HuH-7 (cell line): Measurements from ENCODE around the gene EHHADH.

ENCODE experiments used
- DNase-seq: peaks from one replicate; pipeline ENCODE4 v3.0.0; 2011; ENCODE audit warnings: low spot score

The EHHADH gene

DNA sequence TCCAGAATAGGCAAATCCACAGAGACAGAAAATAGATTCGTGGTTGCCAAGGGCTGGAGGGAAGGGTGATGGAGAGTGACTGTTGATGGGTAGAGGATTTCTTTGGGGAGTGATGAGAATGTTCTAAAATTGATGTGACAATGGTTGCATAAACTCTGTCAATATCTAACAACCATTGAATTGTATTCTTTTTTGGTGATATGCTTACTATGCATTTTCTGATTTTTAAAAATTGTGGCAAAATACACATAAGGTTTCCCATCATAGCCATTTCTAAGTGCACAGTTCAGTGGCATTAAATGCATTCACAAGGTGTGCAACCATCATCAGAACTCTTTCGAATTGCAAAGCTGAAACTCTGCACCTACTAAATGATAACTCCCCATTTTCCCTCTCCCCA, 56.8 kb downstream of the EHHADH start:
- DNase-seq, result no peak

DNA sequence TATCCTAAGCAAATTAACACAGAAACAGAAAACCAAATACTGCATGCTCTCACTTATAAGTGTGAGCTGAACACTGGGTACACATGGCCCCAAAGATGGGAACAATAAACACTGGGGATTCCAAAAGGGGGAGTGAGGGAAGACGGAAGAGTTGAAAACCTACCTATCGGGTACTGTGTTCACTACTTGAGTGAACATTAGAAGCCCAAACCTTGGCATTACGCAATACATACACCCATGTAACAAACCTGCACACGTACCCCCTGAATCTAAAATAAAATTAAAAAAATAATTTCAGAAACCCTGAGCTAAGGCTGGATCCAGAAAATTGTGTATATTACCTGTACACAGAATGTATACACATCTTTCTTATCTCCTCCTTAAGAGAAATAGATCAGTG, 58.2 kb downstream of the EHHADH start:
- DNase-seq, result no peak

- DNase-seq, result no peak
Measured at GRCh38 chr3:185188816-185189215, 65.0 kb downstream of the EHHADH start.

DNA sequence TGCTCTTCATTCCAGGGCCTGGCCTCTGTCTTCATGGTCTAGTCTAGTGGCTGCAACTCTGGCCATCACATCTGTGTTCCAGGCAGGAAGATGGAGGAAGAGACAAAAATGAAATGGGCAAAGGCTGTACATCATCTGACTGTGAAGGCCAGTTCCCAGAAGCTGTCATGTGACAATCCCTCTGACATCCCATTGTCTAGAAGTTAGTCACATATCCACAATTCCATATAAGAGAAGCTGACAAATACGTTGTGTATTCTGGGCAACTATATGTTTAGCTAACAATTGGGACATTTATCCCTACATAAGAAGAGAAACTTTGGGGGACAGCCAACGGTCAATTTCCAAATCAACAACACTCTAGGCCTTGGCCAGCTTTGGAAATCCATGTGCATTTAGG, 66.5 kb downstream of the EHHADH start:
- no peak for DNase-seq

- DNase-seq, result no peak
Measured at GRCh38 chr3:185176750-185177359, 77.0 kb downstream of the EHHADH start.

- DNase-seq, result peak; percentile 74
Measured at GRCh38 chr3:185175370-185175987, 78.4 kb downstream of the EHHADH start.

DNA sequence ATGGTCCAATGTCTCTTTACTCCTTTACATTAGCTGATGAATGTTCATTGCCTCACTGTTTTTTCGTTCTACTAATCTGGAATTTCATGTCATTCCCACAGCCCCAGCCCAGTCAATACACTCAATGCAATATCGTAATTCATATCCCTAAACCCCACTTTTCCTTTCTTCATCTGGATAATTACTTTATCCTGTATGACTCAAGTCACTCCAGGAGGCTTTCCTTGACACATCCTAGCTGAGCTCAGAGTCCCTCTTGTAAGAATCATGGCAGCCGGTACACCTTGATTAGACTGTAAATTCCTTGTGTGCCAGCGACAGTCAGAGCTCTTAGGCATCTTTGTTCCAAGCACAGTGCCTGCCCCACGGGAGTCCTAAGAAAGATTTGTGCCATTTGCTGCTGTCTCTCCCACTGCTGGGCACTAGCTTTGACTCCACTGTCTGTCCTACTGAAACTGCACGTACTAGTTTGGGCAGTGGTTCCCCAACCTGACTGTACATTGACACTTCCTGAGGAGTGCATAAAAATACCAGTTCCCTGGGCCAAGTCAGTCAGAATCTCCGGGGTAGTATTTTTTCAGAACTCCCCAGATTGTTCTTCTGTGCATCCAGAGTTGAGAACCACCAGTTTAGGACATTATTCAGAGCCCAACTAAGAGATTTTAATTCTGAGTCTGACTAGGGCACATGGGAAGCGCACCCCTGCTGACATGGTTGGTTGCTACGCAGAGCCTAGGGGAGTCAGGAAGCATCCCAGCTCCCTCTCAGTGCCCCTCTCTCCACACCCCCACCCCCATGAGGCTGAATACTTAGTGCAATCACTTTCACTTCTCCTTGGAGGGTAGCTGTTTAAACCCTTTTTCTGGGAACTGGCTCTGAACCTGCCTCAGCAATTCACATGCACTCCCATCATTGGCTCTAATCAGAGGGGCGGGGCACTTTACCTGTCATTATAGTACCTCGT, 81.5 kb downstream of the EHHADH start:
- DNase-seq, result no peak

GRCh38 chr3:185164428-185165217, 89.2 kb downstream of the EHHADH start:
- no peak for DNase-seq

DNA sequence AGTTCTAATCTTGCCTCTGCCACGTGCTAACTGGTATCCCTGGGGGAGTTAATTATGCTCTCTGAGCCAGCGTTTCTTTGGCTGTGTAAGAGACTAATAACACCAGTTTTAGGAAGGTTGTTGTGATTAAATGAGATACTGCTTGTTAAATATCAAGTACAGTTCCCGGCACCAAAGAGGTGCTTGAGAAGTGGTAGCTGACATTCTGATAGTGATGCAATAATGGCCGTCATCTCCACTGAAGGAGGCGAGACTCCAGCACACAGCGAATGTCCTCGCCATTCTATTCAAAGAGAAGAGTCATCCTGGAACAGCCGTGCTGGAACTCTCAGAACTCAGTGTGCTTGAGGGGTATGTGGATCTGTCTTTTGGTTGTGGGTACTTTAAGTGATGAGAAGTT, 91.2 kb downstream of the EHHADH start:
- DNase-seq, result no peak

DNA sequence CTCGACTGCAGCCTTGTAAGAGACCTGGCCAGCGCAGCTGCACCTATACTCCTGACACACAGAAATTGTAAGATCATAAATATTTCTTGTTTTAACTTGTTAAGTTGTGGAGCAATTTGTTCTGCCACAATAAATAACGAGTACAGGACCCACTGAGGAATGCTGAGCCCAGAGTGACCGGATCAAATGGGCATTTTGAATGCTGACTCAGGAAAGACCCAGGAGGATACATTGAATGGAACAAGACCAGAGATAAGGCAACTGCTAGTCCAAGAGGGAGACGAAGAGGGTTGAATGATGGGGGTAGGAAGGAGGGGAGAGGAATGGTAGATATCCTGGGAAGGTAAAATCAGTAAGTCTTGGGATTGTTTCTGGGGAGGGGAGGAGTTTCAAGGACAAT, 92.1 kb downstream of the EHHADH start:
- no peak for DNase-seq

GRCh38 chr3:185157347-185157746, 96.5 kb downstream of the EHHADH start:
- no peak for DNase-seq

- no peak for DNase-seq
Measured at GRCh38 chr3:185155678-185156077, 98.2 kb downstream of the EHHADH start.

GRCh38 chr3:185153861-185154629, 99.8 kb downstream of the EHHADH start:
- DNase-seq, result peak; percentile 57

GRCh38 chr3:185153171-185153771, 100.6 kb downstream of the EHHADH start:
- DNase-seq, result peak; percentile 68

- DNase-seq, result peak; percentile 64
Measured at GRCh38 chr3:185152410-185153170, 101.3 kb downstream of the EHHADH start, which contains the start of gene C3orf70. Gene C3orf70, minus strand, starts transcription at chr3:185153060. Its CDS starts 237 bp downstream, at chr3:185152823.

DNA sequence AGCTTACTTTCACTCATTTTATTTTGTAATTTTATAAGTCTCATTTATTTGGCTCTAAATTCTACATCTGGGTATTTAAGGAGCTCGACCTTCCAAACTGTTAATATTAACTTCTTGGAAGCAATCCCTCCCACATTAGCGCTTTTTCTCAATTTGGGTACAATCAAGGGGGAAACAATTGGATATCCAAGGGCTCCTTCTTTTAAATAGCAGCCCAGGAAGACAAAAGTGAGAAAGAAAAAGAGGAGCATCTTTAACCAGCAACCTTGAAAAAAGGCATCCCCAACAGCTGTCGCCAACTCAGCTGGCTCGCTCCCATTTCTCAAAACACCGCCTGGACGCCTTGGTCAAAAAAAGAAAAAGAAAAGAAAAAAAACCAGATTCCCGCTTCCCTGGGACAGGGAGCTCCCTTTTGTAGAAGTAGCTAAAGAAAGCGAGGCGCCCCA, 101.9 kb downstream of the EHHADH start:
- DNase-seq, result no peak

DNA sequence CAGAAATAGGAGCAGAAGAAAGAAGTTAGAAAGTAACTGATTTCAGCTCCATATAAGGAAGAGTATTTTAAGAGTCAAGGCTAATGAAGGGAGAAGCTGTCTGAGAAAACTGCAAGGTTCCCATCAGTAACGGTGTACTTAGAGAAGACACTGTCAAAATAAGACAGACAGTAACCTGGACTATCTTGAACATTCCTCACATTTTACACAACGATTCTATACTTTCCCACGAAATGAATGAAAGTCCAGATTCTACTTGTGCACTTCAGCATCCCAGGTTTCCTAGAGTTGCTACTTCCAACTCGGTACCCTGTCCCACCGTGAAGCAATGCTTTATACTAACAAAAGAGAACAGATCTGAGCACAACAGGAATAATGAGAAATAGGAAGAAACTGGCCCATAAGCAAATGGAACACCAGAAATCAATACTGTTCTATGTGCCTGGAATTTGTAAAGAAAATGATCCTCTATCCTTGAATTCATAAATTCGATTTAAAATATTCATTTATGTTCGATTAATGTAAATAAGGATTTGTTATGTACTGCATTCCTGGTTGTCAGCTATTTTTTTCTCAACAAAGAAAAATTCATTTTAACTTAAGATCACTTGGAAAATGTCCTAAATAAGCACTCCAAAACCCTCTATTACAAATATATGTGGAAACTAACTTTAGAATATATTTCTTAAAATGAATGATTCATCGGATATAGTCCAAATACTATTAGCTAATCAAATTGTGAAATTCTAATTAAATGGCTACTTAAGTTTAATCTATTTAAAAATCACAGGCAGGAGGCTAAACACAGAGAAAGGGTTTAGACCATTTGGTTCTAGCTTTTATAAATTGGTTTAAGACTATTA, 102.5 kb downstream of the EHHADH start:
- DNase-seq, result no peak

DNA sequence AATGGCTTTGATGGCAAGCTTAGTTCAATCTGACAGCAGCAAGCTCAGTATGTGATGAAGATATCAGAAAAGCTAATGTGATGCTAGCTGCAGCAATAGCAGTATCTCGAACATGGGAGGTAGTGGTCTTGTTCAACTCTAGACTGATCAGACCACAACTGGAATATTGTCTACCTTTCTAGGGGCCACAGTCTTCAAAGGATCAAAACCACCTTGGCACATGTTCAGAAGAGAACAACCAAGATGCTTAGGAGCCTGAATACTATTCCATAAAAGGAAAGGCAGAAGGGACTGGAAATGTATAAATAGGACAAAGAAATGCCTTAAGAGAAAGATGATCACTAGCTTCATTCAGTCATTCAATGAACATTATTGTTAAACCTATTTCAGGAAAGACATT, 103.3 kb downstream of the EHHADH start:
- no peak for DNase-seq

DNA sequence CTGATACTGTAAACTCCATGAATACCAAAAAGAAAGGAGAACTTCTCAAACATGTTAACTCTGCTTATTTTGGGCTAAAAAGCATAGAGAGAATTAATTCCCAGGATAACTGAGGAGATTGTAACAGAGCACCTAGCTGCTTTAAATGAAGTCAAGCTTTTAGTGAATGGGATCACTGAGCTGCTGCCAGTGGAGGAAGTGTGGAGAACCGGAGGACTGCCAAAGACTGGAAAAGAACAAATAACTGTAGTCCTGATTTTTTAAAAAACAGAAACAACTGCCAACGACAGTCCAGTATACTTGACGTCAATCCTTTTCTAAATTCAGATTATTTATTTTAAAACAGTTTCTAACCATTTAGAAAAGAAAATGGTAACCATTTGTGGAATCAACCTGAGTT, 104.3 kb downstream of the EHHADH start:
- no peak for DNase-seq
